Neural cell (in vitro differentiated cells): ENCODE results near the gene TTC8.

Experiments used
- SMC3 ChIP-seq: fragments of 450-650 bp; conservative IDR thresholded peaks from 2 replicates; pipeline ENCODE4 v1.6.1; 2014; ENCODE audit warnings: antibody characterized with exemption, mild to moderate bottlenecking, moderate library complexity; ENCODE audit not compliant: poor library complexity
- TF ChIP-seq, protein P1 (sequence below): fragments of 450-650 bp; IDR thresholded peaks from 2 replicates; pipeline ENCODE4 v1.5.1; 2014; ENCODE audit warnings: antibody characterized with exemption, mild to moderate bottlenecking, moderate library complexity; ENCODE audit not compliant: poor library complexity, severe bottlenecking

DNA sequence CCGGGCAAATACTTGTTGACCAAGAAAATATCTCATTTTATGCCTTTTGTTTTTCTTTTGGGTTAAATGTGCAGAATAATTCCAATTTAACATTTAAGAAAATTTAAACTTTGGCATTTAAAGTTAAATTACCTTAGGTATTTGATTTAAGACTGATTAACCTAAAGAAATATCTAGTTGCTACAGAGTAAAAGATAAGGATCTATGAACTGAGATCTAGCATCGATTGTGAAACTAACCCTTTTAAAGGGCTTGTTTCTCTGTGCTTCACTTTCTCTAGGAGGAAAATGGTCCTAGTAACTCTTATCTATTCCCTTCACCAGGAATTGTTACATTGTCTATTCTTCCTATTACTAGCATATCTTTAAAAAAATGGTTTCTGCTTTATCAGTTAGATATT, 2.6 kb upstream of the TTC8 start:
- TF ChIP-seq, protein P1, sequence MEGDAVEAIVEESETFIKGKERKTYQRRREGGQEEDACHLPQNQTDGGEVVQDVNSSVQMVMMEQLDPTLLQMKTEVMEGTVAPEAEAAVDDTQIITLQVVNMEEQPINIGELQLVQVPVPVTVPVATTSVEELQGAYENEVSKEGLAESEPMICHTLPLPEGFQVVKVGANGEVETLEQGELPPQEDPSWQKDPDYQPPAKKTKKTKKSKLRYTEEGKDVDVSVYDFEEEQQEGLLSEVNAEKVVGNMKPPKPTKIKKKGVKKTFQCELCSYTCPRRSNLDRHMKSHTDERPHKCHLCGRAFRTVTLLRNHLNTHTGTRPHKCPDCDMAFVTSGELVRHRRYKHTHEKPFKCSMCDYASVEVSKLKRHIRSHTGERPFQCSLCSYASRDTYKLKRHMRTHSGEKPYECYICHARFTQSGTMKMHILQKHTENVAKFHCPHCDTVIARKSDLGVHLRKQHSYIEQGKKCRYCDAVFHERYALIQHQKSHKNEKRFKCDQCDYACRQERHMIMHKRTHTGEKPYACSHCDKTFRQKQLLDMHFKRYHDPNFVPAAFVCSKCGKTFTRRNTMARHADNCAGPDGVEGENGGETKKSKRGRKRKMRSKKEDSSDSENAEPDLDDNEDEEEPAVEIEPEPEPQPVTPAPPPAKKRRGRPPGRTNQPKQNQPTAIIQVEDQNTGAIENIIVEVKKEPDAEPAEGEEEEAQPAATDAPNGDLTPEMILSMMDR: no peak
- no peak for TF ChIP-seq SMC3
